ENCODE data around the gene THAP11. TPM values are rescaled to one million over a fixed set of nuclear protein-coding genes. Genes with fewer than 3 reads are reported as not detected.

Gene THAP11
- total RNA-seq, 1 donor from 2014 or later, result 25.1 TPM

DNA sequence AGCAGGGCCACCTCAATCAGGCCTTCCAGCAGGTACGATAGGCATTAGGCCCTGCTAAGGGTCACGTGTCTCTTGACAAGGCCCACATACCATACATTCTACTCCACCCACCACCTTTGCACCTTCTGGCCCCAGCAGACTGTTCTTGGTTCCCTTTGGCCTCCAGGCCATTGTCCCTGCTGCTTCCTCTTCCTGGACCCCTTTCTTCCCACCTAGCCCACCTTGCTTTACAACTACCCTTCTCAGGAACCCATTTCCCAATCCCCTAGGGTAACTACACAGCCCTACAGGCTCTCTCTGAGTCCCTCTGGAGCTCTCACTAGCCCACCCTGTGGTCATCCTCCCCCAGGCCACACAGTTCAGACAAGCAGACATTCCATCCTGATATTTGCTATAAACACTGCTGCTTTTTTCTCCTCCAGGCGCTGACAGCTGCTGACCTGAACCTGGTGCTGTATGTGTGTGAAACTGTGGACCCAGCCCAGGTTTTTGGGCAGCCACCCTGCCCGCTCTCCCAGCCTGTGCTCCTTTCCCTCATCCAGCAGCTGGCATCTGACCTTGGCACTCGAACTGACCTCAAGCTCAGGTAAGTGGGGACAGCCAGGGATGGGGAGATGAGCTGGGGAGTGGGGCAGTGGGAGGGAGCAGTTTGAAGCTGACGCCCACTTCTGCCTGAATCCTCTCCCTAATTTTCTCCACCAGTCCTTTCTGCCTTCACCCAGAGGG is 41.2 kb downstream of the THAP11 start:
- Histone ChIP-seq H3K9me3 (no peaks in the 10 kb centered on the region), H3K27ac (no peak overlapping the region), H3K4me1 (peaks cover 4% of the 10 kb centered on the region), H3K27me3 (no peaks in the 10 kb centered on the region), H3K4me3 (no peak overlapping the region), H3K36me3 (peaks cover 60% of the 10 kb centered on the region)
- TF ChIP-seq, protein P1, sequence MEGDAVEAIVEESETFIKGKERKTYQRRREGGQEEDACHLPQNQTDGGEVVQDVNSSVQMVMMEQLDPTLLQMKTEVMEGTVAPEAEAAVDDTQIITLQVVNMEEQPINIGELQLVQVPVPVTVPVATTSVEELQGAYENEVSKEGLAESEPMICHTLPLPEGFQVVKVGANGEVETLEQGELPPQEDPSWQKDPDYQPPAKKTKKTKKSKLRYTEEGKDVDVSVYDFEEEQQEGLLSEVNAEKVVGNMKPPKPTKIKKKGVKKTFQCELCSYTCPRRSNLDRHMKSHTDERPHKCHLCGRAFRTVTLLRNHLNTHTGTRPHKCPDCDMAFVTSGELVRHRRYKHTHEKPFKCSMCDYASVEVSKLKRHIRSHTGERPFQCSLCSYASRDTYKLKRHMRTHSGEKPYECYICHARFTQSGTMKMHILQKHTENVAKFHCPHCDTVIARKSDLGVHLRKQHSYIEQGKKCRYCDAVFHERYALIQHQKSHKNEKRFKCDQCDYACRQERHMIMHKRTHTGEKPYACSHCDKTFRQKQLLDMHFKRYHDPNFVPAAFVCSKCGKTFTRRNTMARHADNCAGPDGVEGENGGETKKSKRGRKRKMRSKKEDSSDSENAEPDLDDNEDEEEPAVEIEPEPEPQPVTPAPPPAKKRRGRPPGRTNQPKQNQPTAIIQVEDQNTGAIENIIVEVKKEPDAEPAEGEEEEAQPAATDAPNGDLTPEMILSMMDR (IDR thresholded peaks at IDR 0.05), result no peak
- ATAC-seq (no peak), DNase-seq (no peak)
- intact Hi-C loops (cut with DNase I), result loop anchor here (10.0 kb wide), 1 partner anchor 161 kb away; no protein-coding TSS in a partner anchor

DNA sequence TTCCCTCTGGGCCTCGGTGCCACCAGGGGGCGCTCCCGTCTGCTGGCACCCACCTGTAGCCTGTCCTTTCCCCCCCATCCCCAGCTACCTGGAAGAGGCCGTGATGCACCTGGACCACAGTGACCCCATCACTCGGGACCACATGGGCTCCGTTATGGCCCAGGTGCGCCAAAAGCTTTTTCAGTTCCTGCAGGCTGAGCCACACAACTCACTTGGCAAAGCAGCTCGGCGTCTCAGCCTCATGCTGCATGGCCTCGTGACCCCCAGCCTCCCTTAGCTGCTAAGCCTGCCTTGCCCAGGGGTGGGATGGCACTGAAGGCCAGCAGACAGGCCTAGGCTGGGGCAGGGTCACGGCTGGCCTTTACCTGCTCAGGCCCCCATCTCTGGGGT is 41.7 kb downstream of the THAP11 start:
- ATAC-seq (peak; percentile 75), DNase-seq (peak; percentile 87)
- Histone ChIP-seq H3K4me3 (no peak overlapping the region), H3K36me3 (peaks cover 54% of the 10 kb centered on the region), H3K9me3 (no peaks in the 10 kb centered on the region), H3K4me1 (peaks cover 4% of the 10 kb centered on the region), H3K27ac (no peak overlapping the region), H3K27me3 (no peaks in the 10 kb centered on the region)
- TF ChIP-seq, protein P1 (IDR thresholded peaks at IDR 0.05), result peak; percentile 91
- intact Hi-C loops (cut with DNase I), result loop anchor here (10.0 kb wide), 1 partner anchor 161 kb away; no protein-coding TSS in a partner anchor

DNA sequence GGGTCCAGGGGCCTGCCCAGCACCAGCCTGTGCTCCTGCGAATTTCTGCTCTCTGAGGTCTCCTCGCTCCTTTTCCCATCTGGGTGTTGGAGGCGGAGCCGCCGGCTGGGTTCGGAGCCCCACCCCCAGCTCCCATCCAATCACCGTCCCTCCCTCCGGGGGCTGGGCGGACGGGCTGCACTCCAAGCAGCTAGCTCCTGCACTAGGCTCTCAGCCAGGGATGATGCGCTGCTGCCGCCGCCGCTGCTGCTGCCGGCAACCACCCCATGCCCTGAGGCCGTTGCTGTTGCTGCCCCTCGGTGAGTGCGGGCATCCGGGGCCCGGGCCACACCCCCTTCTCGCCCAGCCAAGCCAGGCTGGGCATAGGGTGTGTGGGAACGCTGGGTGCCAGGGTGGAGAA is 42.6 kb downstream of the THAP11 start, which contains the start of gene NRN1L:
NRN1L (plus strand) TSS at position 202 of the 400 bp plus-strand sequence; CDS start at position 221, 19 bp downstream.
- Histone ChIP-seq H3K4me3 (no peak within 1 kb of the TSS), H3K27ac (peak within 1 kb of the TSS; percentile 24), H3K9me3 (no peaks in the 10 kb centered on the region), H3K27me3 (no peaks in the 10 kb centered on the region), H3K36me3 (peaks cover 46% of the 10 kb centered on the region), H3K4me1 (peaks cover 4% of the 10 kb centered on the region)
- TF ChIP-seq, protein P1 (IDR thresholded peaks at IDR 0.05), result no peak
- ATAC-seq, result peak; percentile 84
- peak; percentile 91 for DNase-seq
- intact Hi-C loops (cut with DNase I), result loop anchor here (10.0 kb wide), 1 partner anchor 160 kb away; no protein-coding TSS in a partner anchor

DNA sequence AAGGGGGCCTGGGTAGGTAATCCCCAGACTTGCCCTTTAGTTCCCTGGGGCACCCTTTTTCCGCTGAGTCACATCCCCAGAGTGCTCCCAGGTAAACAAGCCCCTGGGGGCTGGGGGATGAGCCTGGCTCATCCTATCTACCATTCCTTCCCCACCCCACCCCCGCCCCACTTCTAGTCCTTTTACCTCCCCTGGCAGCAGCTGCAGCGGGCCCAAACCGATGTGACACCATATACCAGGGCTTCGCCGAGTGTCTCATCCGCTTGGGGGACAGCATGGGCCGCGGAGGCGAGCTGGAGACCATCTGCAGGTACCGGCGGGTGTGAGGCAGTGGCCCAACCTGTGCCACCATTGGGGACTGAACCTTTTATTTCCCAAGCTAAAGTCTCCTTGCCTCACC is 43.4 kb downstream of the THAP11 start:
- Histone ChIP-seq H3K4me3 (no peak overlapping the region), H3K36me3 (peaks cover 37% of the 10 kb centered on the region), H3K9me3 (no peaks in the 10 kb centered on the region), H3K4me1 (peaks cover 4% of the 10 kb centered on the region), H3K27ac (no peak overlapping the region), H3K27me3 (no peaks in the 10 kb centered on the region)
- no peak for ATAC-seq
- TF ChIP-seq, protein P1 (IDR thresholded peaks at IDR 0.05), result no peak
- intact Hi-C loops (cut with DNase I), result loop anchor here (10.0 kb wide), 1 partner anchor 159 kb away; no protein-coding TSS in a partner anchor
- no peak for DNase-seq

DNA sequence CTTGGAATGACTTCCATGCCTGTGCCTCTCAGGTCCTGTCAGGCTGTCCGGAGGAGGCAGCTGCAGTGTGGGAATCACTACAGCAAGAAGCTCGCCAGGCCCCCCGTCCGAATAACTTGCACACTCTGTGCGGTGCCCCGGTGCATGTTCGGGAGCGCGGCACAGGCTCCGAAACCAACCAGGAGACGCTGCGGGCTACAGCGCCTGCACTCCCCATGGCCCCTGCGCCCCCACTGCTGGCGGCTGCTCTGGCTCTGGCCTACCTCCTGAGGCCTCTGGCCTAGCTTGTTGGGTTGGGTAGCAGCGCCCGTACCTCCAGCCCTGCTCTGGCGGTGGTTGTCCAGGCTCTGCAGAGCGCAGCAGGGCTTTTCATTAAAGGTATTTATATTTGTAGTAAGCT is 43.9 kb downstream of the THAP11 start:
- Histone ChIP-seq H3K36me3 (peaks cover 33% of the 10 kb centered on the region), H3K4me1 (peaks cover 4% of the 10 kb centered on the region), H3K4me3 (no peak overlapping the region), H3K27ac (no peak overlapping the region), H3K27me3 (no peaks in the 10 kb centered on the region), H3K9me3 (no peaks in the 10 kb centered on the region)
- TF ChIP-seq, protein P1 (IDR thresholded peaks at IDR 0.05), result no peak
- no peak for DNase-seq
- intact Hi-C loops (cut with DNase I), result loop anchor here (10.0 kb wide), 1 partner anchor 159 kb away; no protein-coding TSS in a partner anchor
- ATAC-seq, result no peak

Data from upper lobe of right lung (tissue), 1 donor.